SH-SY5Y (cell line): ENCODE measurements around the gene PPP1R8.

ENCODE experiments used
- GATA2 ChIP-seq: IDR thresholded peaks from 2 replicates; pipeline ENCODE4 v1.6.1; 2011; ENCODE audit warnings: mild to moderate bottlenecking, low read depth, low read length
- GATA3 ChIP-seq: IDR thresholded peaks from 2 replicates; pipeline ENCODE4 v1.6.1; 2011; ENCODE audit warnings: low read depth, mild to moderate bottlenecking, low read length, moderate library complexity

Gene PPP1R8

DNA sequence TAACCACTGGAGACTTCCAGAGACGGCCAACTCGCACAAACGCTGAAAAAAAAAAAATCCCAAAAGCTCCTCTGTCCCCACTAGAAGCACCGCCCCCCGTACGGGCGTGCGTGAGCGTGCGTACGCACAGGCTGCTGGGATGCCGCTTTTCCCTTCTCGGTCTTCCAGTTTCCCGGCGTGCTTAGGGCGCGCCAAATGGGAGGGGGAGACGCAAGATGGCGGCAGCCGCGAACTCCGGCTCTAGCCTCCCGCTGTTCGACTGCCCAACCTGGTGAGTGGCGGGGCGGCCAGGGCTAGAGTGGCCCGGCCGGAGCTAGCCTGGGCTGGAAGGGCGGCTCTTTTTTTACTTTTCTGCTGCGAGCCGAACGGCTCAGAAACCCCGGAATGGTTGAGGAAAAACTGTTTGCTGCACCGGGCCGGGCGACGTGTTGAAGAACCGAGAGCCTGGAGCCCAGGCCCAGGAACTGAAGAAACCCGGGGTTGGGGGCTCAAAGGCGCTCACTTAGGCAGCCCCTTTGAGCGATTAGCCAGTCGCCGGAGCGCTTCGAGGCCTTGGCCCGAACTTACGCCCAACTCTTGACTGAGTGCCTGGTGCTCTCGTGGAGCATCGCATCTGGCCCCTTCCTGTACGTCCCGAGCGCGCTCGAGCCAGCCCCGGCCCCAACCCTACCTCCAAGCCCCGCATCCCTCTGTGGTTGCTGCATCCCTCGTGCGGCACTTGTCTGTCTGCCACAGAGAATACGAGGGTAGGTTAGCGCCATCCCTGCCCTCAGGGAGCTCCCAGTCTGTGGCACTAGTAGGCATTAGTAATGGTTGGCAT, at the start of gene PPP1R8:
Gene PPP1R8, plus strand, starts transcription at position 162 of the 820 bp plus-strand sequence. Its CDS starts 54 bp downstream, at position 216.
- TF ChIP-seq GATA2 (no peak), GATA3 (no peak)

- TF ChIP-seq GATA3 = no peak
- TF ChIP-seq GATA2 = no peak
Measured at GRCh38 chr1:27782950-27783349, 47.6 kb upstream of the PPP1R8 start.

DNA sequence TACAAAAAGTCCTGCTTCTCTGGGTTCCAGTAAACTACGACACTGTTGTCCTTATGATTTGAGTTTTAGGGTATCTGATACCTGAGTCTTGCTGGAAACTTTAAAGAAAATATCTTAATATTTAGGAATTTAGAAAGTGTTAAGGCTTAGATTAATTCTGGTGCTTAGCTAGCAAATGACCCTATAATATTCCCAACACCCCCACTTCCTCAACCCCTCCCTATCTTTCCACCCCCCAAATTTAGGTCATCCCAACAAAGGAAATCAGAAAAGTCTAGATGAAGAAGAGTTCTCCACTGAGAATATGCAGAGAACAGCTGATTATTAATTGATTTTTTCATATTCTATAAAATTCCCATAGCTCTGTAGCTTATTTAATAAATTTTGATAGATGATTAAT, 45.9 kb upstream of the PPP1R8 start:
- TF ChIP-seq GATA2 (no peak), GATA3 (no peak)

GRCh38 chr1:27785781-27786455, 44.7 kb upstream of the PPP1R8 start:
- TF ChIP-seq GATA2 (no peak), GATA3 (no peak)

DNA sequence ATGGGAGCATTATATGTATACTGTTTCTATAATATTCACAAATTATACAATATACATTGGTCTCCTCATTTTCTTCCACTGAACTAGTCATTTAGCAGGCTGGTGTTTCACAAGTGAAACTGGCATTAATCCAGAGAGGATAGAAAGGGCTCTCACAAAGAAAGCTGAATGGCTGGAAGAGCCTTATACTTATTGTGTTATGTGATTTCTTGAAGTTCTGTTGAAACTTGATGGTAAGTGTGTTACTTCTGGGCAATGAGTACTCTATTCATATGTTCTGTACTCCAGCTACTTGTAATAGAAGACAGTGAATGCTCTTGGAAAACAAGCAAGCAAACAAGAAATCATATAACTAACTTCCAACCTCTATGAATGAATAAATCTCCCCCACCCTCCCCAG, 42.7 kb upstream of the PPP1R8 start:
- TF ChIP-seq GATA3 (no peak), GATA2 (no peak)

DNA sequence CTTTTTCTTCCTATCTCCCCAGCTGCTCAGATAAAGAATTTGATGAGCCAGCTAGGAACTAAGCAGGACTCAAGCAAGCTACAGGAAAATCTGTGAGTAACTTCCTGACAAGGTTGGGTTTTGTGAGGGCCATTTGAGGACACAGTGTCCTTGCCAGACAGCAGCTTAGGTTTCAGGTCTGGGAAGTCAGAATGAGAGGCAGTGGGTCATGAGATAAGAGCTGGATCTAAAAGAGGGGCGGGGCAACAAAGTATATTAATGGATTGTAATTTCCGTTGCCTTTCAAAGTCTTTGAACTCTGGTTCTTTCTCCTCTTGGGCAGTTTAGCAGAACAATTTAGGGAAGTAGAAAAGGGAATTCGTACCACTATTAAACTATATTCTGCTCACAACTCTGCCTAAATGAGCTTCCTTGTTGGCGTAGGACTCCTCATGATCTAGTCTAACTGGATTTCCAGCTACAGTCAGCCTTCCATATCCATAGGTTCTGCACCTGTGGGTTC, 41.0 kb upstream of the PPP1R8 start:
- TF ChIP-seq GATA3 (no peak), GATA2 (no peak)

DNA sequence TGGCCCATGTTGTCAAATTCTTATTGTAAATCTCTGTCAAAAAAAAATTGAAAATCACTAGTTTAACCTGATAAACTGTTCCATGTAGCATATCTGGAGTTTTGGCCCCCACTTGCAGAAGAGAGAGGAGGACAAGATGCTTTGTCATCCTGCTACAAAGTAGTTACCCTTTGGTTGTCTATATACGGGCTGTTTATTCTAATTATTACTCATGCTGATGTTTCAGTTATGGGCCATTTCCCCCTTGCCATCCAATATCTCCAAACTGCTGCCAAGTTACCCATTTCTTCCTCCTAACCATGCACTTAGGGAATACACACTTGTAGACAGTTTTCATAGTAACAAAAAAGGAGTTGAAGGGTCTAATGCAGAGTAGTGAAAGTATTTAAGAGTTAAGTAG, 35.0 kb upstream of the PPP1R8 start:
- TF ChIP-seq GATA2 (no peak), GATA3 (no peak)

DNA sequence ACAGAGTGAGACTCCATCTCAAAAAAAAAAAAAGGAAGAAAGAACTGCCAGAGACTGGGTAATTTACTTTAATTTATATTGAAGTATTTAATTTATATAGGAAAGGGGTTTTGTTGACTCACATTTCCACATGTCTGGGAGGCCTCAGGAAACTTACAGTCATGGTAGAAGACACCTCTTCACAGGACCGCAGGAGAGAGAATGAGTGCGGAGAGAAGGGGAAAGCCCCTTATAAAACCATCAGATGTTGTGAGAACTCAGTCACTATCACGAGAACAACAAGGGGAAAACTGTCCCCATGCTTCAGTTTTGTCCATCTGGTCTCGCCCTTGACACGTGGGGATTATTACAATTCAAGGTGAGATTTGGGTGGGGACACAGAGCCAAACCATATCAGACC, 25.8 kb upstream of the PPP1R8 start:
- no peak for TF ChIP-seq GATA3
- no peak for TF ChIP-seq GATA2

DNA sequence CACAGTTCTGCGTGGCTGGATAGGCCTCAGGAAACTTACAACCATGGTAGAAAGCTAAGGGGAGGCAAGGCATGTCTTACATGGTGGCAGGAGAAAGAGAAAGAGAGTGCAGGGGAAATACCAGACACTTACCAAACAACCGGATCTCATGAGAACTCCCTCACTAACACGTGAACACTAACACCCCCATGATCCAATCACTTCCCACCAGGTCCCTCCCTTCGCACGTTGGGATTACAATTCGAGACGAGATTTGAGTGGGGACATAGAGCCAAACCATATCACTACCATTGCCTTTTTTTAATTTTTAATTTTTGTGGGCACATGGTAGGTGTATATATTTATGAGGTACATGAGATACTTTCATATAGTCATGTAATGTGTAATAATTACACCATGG, 23.8 kb upstream of the PPP1R8 start:
- TF ChIP-seq GATA3 = no peak
- TF ChIP-seq GATA2 = no peak

- no peak for TF ChIP-seq GATA3
- TF ChIP-seq GATA2 = no peak
Measured at GRCh38 chr1:27807385-27807784, 23.2 kb upstream of the PPP1R8 start.

GRCh38 chr1:27809883-27810282, 20.7 kb upstream of the PPP1R8 start:
- TF ChIP-seq GATA2 = no peak
- TF ChIP-seq GATA3 = no peak

DNA sequence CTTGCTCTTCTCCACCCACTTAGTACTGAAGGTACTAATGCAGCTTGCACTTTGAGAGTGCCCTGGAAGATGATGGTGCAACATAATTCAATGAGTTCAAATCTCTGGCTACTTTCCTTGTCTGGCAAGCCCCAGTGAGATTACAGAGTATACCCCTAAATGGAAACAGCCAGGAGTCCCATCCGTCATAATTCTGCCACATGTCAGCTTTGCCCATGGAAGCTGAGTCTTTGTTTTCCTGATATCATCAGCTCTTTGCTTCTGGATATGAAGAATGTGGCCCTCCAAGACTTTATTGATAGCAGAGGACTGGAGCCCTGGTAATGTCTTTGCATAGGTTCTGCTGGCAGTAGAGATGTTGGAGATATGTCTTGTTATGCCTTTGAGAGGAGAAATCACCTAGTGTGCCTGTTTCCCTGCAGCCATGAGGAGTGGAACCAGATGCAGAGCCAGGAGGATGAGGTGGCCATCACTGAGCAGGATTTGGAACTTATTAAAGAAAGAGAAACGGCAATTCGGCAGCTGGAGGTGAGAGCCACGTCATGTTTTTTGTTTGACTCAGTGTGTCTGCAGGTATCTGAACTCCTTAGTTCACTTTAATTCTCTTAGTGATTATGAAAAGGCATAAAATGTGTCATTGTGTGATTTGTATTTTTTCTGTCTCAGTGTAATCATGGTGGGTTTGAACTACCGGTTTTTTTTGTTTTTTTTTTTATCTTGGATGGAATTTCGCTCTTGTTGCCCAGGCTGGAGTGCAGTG, 18.7 kb upstream of the PPP1R8 start:
- no peak for TF ChIP-seq GATA2
- TF ChIP-seq GATA3 = no peak

- TF ChIP-seq GATA3 = no peak
Measured at GRCh38 chr1:27816921-27817630, 13.5 kb upstream of the PPP1R8 start.
